Keratinocyte (primary cell): Measurements from ENCODE around the gene RAB12. TPM values are rescaled to one million over a fixed set of nuclear protein-coding genes. Genes with fewer than 3 reads are reported as not detected.
"Not testable (repeated sequence)": the region's sequence is repeated elsewhere in the genome, so short reads cannot be mapped to it uniquely, and the experiment has no call there.

Experiments used
- DNase-seq: peaks from one replicate; pipeline ENCODE4 v3.0.0-alpha.2; 2011; ENCODE audit warnings: low read depth, missing footprints, low spot score
- FAIRE-seq: peaks from 2 replicates; lab custom pipeline; 2011; peaks lifted over from hg19 to GRCh38; lab: Jason Lieb, UNC
- H2AFZ ChIP-seq: 2 replicates; pipeline ENCODE4 v1.6.0; 2012; ENCODE audit warnings: low read length, control low read depth, inconsistent platforms; ENCODE audit not compliant: control insufficient read depth
- H3K27ac ChIP-seq: 2 replicates; pipeline ENCODE4 v1.5.1; 2011; ENCODE audit warnings: low read length; ENCODE audit not compliant: control insufficient read depth, insufficient read depth
- H3K27me3 ChIP-seq: 3 replicates; pipeline ENCODE4 v1.6.0; 2011; ENCODE audit warnings: low read length; ENCODE audit not compliant: control insufficient read depth, insufficient read depth; ENCODE audit errors: extremely low read depth
- H3K36me3 ChIP-seq, 2 experiments: 2 replicates in 1 of 2; 3 replicates in 1 of 2; pipeline ENCODE4 v1.5.1; 2011; ENCODE audit warnings: low read length in 2 of 2, mild to moderate bottlenecking in 1 of 2; ENCODE audit not compliant: control insufficient read depth in 2 of 2, insufficient read depth in 2 of 2; ENCODE audit errors: extremely low read depth in 1 of 2
- H3K4me1 ChIP-seq: 3 replicates; pipeline ENCODE4 v1.5.1; 2011; ENCODE audit warnings: low read length; ENCODE audit not compliant: control insufficient read depth, insufficient read depth; ENCODE audit errors: extremely low read depth
- H3K4me2 ChIP-seq: 3 replicates; pipeline ENCODE4 v1.6.0; 2011; ENCODE audit warnings: low read depth, low read length; ENCODE audit not compliant: control insufficient read depth, insufficient read depth; ENCODE audit errors: extremely low read depth
- H3K4me3 ChIP-seq, 3 experiments: fragments of 200-600 bp in 1 of 3; sonication (generic) in 1 of 3; 2 replicates in 2 of 3; 3 replicates in 1 of 3; pipeline ENCODE4 v1.5.1; 2011 to 2016; ENCODE audit warnings: low read length in 3 of 3, mild to moderate bottlenecking in 3 of 3, control low read depth in 2 of 3, inconsistent platforms in 1 of 3, low read depth in 1 of 3, mixed read lengths in 1 of 3, mixed run types in 1 of 3, moderate library complexity in 1 of 3; ENCODE audit not compliant: control insufficient read depth in 2 of 3, insufficient read depth in 2 of 3; ENCODE audit errors: extremely low read depth in 1 of 3
- H3K79me2 ChIP-seq: 2 replicates; pipeline ENCODE4 v1.6.0; 2012; ENCODE audit warnings: low read length; ENCODE audit not compliant: control insufficient read depth, insufficient read depth
- H3K9ac ChIP-seq: 3 replicates; pipeline ENCODE4 v1.6.0; 2011; ENCODE audit warnings: low read length; ENCODE audit not compliant: control insufficient read depth, insufficient read depth; ENCODE audit errors: extremely low read depth
- H3K9me1 ChIP-seq: 3 replicates; pipeline ENCODE4 v1.6.0; 2011; ENCODE audit warnings: low read length; ENCODE audit not compliant: control insufficient read depth, insufficient read depth; ENCODE audit errors: extremely low read depth
- H3K9me3 ChIP-seq: 2 replicates; pipeline ENCODE4 v1.5.1; 2012; ENCODE audit warnings: low read depth, low read length; ENCODE audit not compliant: control insufficient read depth
- H4K20me1 ChIP-seq: 3 replicates; pipeline ENCODE4 v1.6.0; 2011; ENCODE audit warnings: low read length; ENCODE audit not compliant: control insufficient read depth, insufficient read depth; ENCODE audit errors: extremely low read depth
- CTCF ChIP-seq, 3 experiments: IDR thresholded peaks in 1 of 3; conservative IDR thresholded peaks in 1 of 3; optimal IDR thresholded peaks in 1 of 3; 2 replicates in 2 of 3; 3 replicates in 1 of 3; pipeline versions ENCODE3 to v1.5.1; 2011; ENCODE audit warnings: low read length in 3 of 3, mild to moderate bottlenecking in 3 of 3, moderate library complexity in 2 of 3, control low read depth in 1 of 3, inconsistent platforms in 1 of 3; ENCODE audit not compliant: insufficient read depth in 2 of 3; ENCODE audit errors: extremely low read depth in 1 of 3
- EZH2 ChIP-seq: IDR thresholded peaks from one replicate; pipeline ENCODE4 v1.6.1; 2012; ENCODE audit warnings: inconsistent platforms, mild to moderate bottlenecking, low read length, moderate library complexity
- dilution Hi-C: fragments of 300-500 bp; cut with MboI; formaldehyde crosslinking; loops from one replicate; pipeline ENCODE4 v1.7.0; 2020; ENCODE audit warnings: low sequenced_read_pairs; ENCODE audit not compliant: extremely low pct_ligation_motif_present
- polyA plus RNA-seq, 5 experiments: library from polyadenylated mRNA; depleted of rRNA in 3 of 5; stranded (reverse) in 3 of 5; stranded (forward) in 1 of 5; unstranded in 1 of 5; fragments of >200 nt; gene quantifications; 1 replicate in 1 of 5; 2 replicates in 3 of 5; 3 replicates in 1 of 5; pipeline versions ENCODE4 v1.2.1 to v1.2.3, GENCODE V29; 2011 to 2012; ENCODE audit warnings: missing spikeins in 2 of 5, low read depth in 1 of 5, low replicate concordance in 1 of 5

The RAB12 gene
- polyA plus RNA-seq, 1 donor (not counting 4 experiments of a cell fraction or from before 2014, with no cell fraction given) = 46.4 TPM

- DNase-seq (no peak), FAIRE-seq (no peak)
- H3K4me1 ChIP-seq = peaks cover 12% of the 10 kb centered on the region
- no peak overlapping the region for H3K4me3 ChIP-seq
- TF ChIP-seq EZH2 (no peak), CTCF (optimal IDR thresholded peaks at IDR 0.05 in 1 of 3, IDR thresholded peaks at IDR 0.05 in 1 of 3, conservative IDR thresholded peaks at IDR 0.05 in 1 of 3; ENCODE audit: extremely low read depth in 1 of 3, insufficient read depth in 2 of 3, low read length in 3 of 3) (no peak)
- H3K79me2 ChIP-seq = peaks cover 90% of the 10 kb centered on the region
- H3K27me3 ChIP-seq = no peaks in the 10 kb centered on the region
- peaks cover 10 to 20% of the 10 kb centered on the region in 2 experiments for H3K36me3 ChIP-seq
- H3K4me2 ChIP-seq = no peak overlapping the region
- no peaks in the 10 kb centered on the region for H3K9me1 ChIP-seq
- H4K20me1 ChIP-seq = peaks cover 3% of the 10 kb centered on the region
- H3K9ac ChIP-seq = no peak overlapping the region
- no peak overlapping the region for H2AFZ ChIP-seq
- H3K9me3 ChIP-seq = no peaks in the 10 kb centered on the region
- H3K27ac ChIP-seq = no peak overlapping the region
- dilution Hi-C loops = no loop called here
Observed at GRCh38 chr18:8620845-8621244, 11.6 kb downstream of the RAB12 start.

DNA sequence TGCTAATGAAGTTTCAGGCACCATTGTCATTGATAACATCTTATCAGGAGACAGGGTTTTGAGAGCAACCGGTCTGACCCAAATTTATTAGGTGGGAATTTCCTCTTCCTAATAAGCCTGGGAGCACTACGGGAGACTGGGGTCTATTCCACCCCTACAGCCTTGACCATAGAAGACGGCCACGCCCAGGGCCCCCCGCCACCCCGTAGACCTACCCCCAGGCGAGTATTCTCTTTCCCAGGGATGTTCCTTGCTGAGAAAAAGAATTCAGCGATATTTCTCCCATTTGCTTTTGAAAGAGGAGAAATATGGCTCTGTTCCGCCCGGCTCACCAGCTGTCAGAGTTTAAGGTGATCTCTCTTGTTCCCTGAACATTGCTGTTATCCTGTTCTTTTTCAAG, 13.4 kb downstream of the RAB12 start:
- H3K4me2 ChIP-seq, H2AFZ ChIP-seq, H3K4me3 ChIP-seq, H3K27ac ChIP-seq, H3K4me1 ChIP-seq, DNase-seq, H3K9me1 ChIP-seq, H3K9ac ChIP-seq, dilution Hi-C loops, H3K9me3 ChIP-seq, H3K27me3 ChIP-seq, H4K20me1 ChIP-seq, FAIRE-seq: not testable (repeated sequence)
- Histone ChIP-seq H3K36me3 (peaks cover 15 to 26% of the 10 kb centered on the region in 2 experiments), H3K79me2 (peaks cover 88% of the 10 kb centered on the region)

GRCh38 chr18:8623549-8624106, 14.4 kb downstream of the RAB12 start:
- FAIRE-seq = no peak
- dilution Hi-C loops = no loop called here

More at GRCh38 chr18:8623549-8624106, 14.4 kb downstream of the RAB12 start:
- Histone ChIP-seq H3K27ac (no peak overlapping the region), H2AFZ (no peak overlapping the region), H3K79me2 (peaks cover 85% of the 10 kb centered on the region), H3K4me1 (peaks cover 3% of the 10 kb centered on the region), H3K36me3 (peaks cover 14 to 26% of the 10 kb centered on the region in 2 experiments), H3K9me1 (no peaks in the 10 kb centered on the region), H3K9me3 (no peaks in the 10 kb centered on the region), H3K27me3 (no peaks in the 10 kb centered on the region), H3K4me3 (no peak overlapping the region), H4K20me1 (peaks cover 3% of the 10 kb centered on the region), H3K9ac (no peak overlapping the region), H3K4me2 (no peak overlapping the region)
- TF ChIP-seq CTCF (optimal IDR thresholded peaks at IDR 0.05 in 1 of 3, IDR thresholded peaks at IDR 0.05 in 1 of 3, conservative IDR thresholded peaks at IDR 0.05 in 1 of 3; ENCODE audit: extremely low read depth in 1 of 3, insufficient read depth in 2 of 3, low read length in 3 of 3) = no peak
- TF ChIP-seq EZH2 = no peak
- no peak for DNase-seq
